Natural killer cell treated with Interleukin-12 subunit alpha and Interleukin-12 subunit beta and Interleukin-15 and Interleukin-18, amount 100 ng/mL, for 72 hours (primary cell): ENCODE data around the gene PPT1. TPM values are rescaled to one million over a fixed set of nuclear protein-coding genes. Genes with fewer than 3 reads are reported as not detected.
A peak's percentile ranks its signal among the peaks of the same experiment; 100 is the strongest.
"Not testable (repeated sequence)": the region's sequence is repeated elsewhere in the genome, so short reads cannot be mapped to it uniquely, and the experiment has no call there.

Source experiments
- ATAC-seq, 2 donors: fragments of 150-1000 bp; cut with Tn5 transposase in 1 of 2; sonication (Bioruptor Pico), chemical (Tn5 transposase) in 1 of 2; 2 replicates each; pipeline ENCODE4 v1.10.0; 2021
- DNase-seq: peaks from one replicate; pipeline ENCODE4 v3.0.0; 2022; ENCODE audit warnings: low spot score
- H3K27ac Mint-ChIP-seq, 2 donors: 1 replicate in 1 of 2; 2 replicates in 1 of 2; pipeline ENCODE4 v1.8.0; 2022; ENCODE audit warnings: mixed read lengths in 2 of 2, mild to moderate bottlenecking in 1 of 2, moderate library complexity in 1 of 2
- H3K27me3 Mint-ChIP-seq, 2 donors: 1 replicate in 1 of 2; 2 replicates in 1 of 2; pipeline ENCODE4 v1.8.0; 2022; ENCODE audit warnings: mixed read lengths in 2 of 2
- H3K36me3 Mint-ChIP-seq: one replicate; pipeline ENCODE4 v1.8.0; 2022; ENCODE audit warnings: mixed read lengths
- H3K4me1 Mint-ChIP-seq, 2 donors: 1 replicate in 1 of 2; 2 replicates in 1 of 2; pipeline ENCODE4 v1.8.0; 2022; ENCODE audit warnings: low read depth in 2 of 2, mixed read lengths in 2 of 2, mild to moderate bottlenecking in 1 of 2
- H3K4me3 Mint-ChIP-seq: one replicate; pipeline ENCODE4 v1.8.0; 2022; ENCODE audit warnings: mixed read lengths
- H3K9me3 Mint-ChIP-seq: 2 replicates; pipeline ENCODE4 v1.8.0; 2022; ENCODE audit warnings: mixed read lengths
- total RNA-seq, 2 donors: library from RNA; stranded (reverse); gene quantifications; one replicate each; pipeline ENCODE4 v1.2.3, GENCODE V29; 2022

The PPT1 gene
- total RNA-seq, 2 donors from 2014 or later: 42.3 to 64.0 TPM

GRCh38 chr1:40040511-40041465 lies 56.3 kb downstream of the PPT1 start, which contains the start of gene CAP1:
TSS of gene CAP1 (plus strand) at chr1:40040729. CDS start at chr1:40059347, 18,618 bp downstream.
- Mint-ChIP-seq H3K4me1 (peaks cover 57% of the 10 kb centered on the region in 2 donors), H3K36me3 (peaks cover 22% of the 10 kb centered on the region), H3K4me3 (peak within 1 kb of the TSS; percentile 92), H3K27me3 (no peaks in the 10 kb centered on the region), H3K9me3 (no peaks in the 10 kb centered on the region), H3K27ac (peak within 1 kb of the TSS; percentile 94 to 99)
- ATAC-seq (peak; percentile 95 to 97), DNase-seq (peak; percentile 100)

- DNase-seq: peak; percentile 92
Measured at GRCh38 chr1:40039757-40040510, 57.1 kb downstream of the PPT1 start.

GRCh38 chr1:40039245-40039756 lies 57.8 kb downstream of the PPT1 start:
- peaks cover 49 to 52% of the 10 kb centered on the region in 2 donors for H3K4me1 Mint-ChIP-seq
- no peak for ATAC-seq

More at GRCh38 chr1:40039757-40040510, 57.1 kb downstream of the PPT1 start:
- peak; percentile 77 to 81 for ATAC-seq
- H3K4me1 Mint-ChIP-seq: peaks cover 49 to 50% of the 10 kb centered on the region in 2 donors
- H3K27ac Mint-ChIP-seq: peak overlapping the region; percentile 94 to 99
- H3K4me3 Mint-ChIP-seq: peak overlapping the region; percentile 92
- no peaks in the 10 kb centered on the region for H3K9me3 Mint-ChIP-seq
- H3K36me3 Mint-ChIP-seq: peaks cover 22% of the 10 kb centered on the region
- H3K27me3 Mint-ChIP-seq: no peaks in the 10 kb centered on the region

GRCh38 chr1:40038697-40039096 lies 58.4 kb downstream of the PPT1 start:
- ATAC-seq: no peak
- no peaks in the 10 kb centered on the region for H3K9me3 Mint-ChIP-seq
- H3K27ac Mint-ChIP-seq: peak overlapping the region; percentile 94 to 99
- H3K36me3 Mint-ChIP-seq: peaks cover 22% of the 10 kb centered on the region
- no peaks in the 10 kb centered on the region for H3K27me3 Mint-ChIP-seq
- peaks cover 49 to 51% of the 10 kb centered on the region in 2 donors for H3K4me1 Mint-ChIP-seq
- no peak for DNase-seq
- peak overlapping the region; percentile 92 for H3K4me3 Mint-ChIP-seq

More at GRCh38 chr1:40039245-40039756, 57.8 kb downstream of the PPT1 start:
- peaks cover 22% of the 10 kb centered on the region for H3K36me3 Mint-ChIP-seq
- no peaks in the 10 kb centered on the region for H3K27me3 Mint-ChIP-seq
- no peak for DNase-seq
- H3K27ac Mint-ChIP-seq: peak overlapping the region; percentile 94 to 99
- peak overlapping the region; percentile 92 for H3K4me3 Mint-ChIP-seq
- no peaks in the 10 kb centered on the region for H3K9me3 Mint-ChIP-seq

GRCh38 chr1:40037254-40037653 lies 59.8 kb downstream of the PPT1 start:
- H3K4me3 Mint-ChIP-seq, H3K9me3 Mint-ChIP-seq, DNase-seq, ATAC-seq, H3K27me3 Mint-ChIP-seq: not testable (repeated sequence)
- H3K36me3 Mint-ChIP-seq: peaks cover 13% of the 10 kb centered on the region
- H3K4me1 Mint-ChIP-seq: peaks cover 39 to 45% of the 10 kb centered on the region in 2 donors
- H3K27ac Mint-ChIP-seq: peak overlapping the region in 1 of 2 donors; percentile 94

- Mint-ChIP-seq H3K4me3 (no peak overlapping the region), H3K9me3 (no peaks in the 10 kb centered on the region), H3K36me3 (peaks cover 6% of the 10 kb centered on the region), H3K4me1 (peaks cover 35 to 41% of the 10 kb centered on the region in 2 donors), H3K27ac (peak overlapping the region in 1 of 2 donors; percentile 45), H3K27me3 (no peaks in the 10 kb centered on the region)
- DNase-seq: no peak
- no peak for ATAC-seq
Measured at GRCh38 chr1:40036574-40036973, 60.5 kb downstream of the PPT1 start.

- DNase-seq (no peak), ATAC-seq (no peak)
- H3K9me3 Mint-ChIP-seq: no peaks in the 10 kb centered on the region
- no peak overlapping the region for H3K4me3 Mint-ChIP-seq
- H3K27ac Mint-ChIP-seq: peak overlapping the region; percentile 30 to 70
- no peaks in the 10 kb centered on the region for H3K36me3 Mint-ChIP-seq
- no peaks in the 10 kb centered on the region for H3K27me3 Mint-ChIP-seq
- peaks cover 32 to 45% of the 10 kb centered on the region in 2 donors for H3K4me1 Mint-ChIP-seq
Measured at GRCh38 chr1:40034869-40035268, 62.2 kb downstream of the PPT1 start.

- peak; percentile 64 for DNase-seq
- Mint-ChIP-seq H3K27me3 (no peaks in the 10 kb centered on the region), H3K36me3 (no peaks in the 10 kb centered on the region), H3K27ac (no peak overlapping the region), H3K4me3 (no peak overlapping the region), H3K9me3 (no peaks in the 10 kb centered on the region), H3K4me1 (peaks cover 17 to 30% of the 10 kb centered on the region in 2 donors)
- ATAC-seq: peak; percentile 53 to 61
Measured at GRCh38 chr1:40032240-40032891, 64.7 kb downstream of the PPT1 start.

GRCh38 chr1:40030528-40031135 lies 66.4 kb downstream of the PPT1 start:
- H3K27ac Mint-ChIP-seq: no peak overlapping the region

GRCh38 chr1:40029608-40030007 lies 67.4 kb downstream of the PPT1 start:
- no peaks in the 10 kb centered on the region for H3K9me3 Mint-ChIP-seq
- H3K27me3 Mint-ChIP-seq: no peaks in the 10 kb centered on the region
- H3K4me3 Mint-ChIP-seq: no peak overlapping the region
- ATAC-seq (no peak), DNase-seq (no peak)
- H3K27ac Mint-ChIP-seq: no peak overlapping the region
- H3K4me1 Mint-ChIP-seq: peaks cover 17 to 26% of the 10 kb centered on the region in 2 donors
- H3K36me3 Mint-ChIP-seq: no peaks in the 10 kb centered on the region

More at GRCh38 chr1:40030528-40031135, 66.4 kb downstream of the PPT1 start:
- no peaks in the 10 kb centered on the region for H3K9me3 Mint-ChIP-seq
- H3K27me3 Mint-ChIP-seq: no peaks in the 10 kb centered on the region
- H3K4me1 Mint-ChIP-seq: peaks cover 17 to 30% of the 10 kb centered on the region in 2 donors
- no peak for DNase-seq
- H3K4me3 Mint-ChIP-seq: no peak overlapping the region
- no peak for ATAC-seq
- H3K36me3 Mint-ChIP-seq: no peaks in the 10 kb centered on the region

- no peak for ATAC-seq
- no peak overlapping the region for H3K4me3 Mint-ChIP-seq
- no peaks in the 10 kb centered on the region for H3K9me3 Mint-ChIP-seq
- H3K27ac Mint-ChIP-seq: no peak overlapping the region
- no peaks in the 10 kb centered on the region for H3K27me3 Mint-ChIP-seq
- peaks cover 8% of the 10 kb centered on the region for H3K36me3 Mint-ChIP-seq
- peaks cover 8 to 18% of the 10 kb centered on the region in 2 donors for H3K4me1 Mint-ChIP-seq
- DNase-seq: no peak
Measured at GRCh38 chr1:40027647-40028046, 69.4 kb downstream of the PPT1 start.

- no peak overlapping the region for H3K4me3 Mint-ChIP-seq
- no peaks in the 10 kb centered on the region for H3K9me3 Mint-ChIP-seq
- H3K36me3 Mint-ChIP-seq: peaks cover 8% of the 10 kb centered on the region
- no peak for DNase-seq
- no peak overlapping the region for H3K27ac Mint-ChIP-seq
- H3K27me3 Mint-ChIP-seq: no peaks in the 10 kb centered on the region
- peaks cover 2 to 3% of the 10 kb centered on the region in 2 donors for H3K4me1 Mint-ChIP-seq
- no peak for ATAC-seq
Measured at GRCh38 chr1:40024671-40025070, 72.4 kb downstream of the PPT1 start.
